T follicular helper cell (primary cell): ENCODE measurements around the gene PLA2G6.
A peak's percentile ranks its signal among the peaks of the same experiment; 100 is the strongest.

ENCODE experiments used
- DNase-seq: peaks from one replicate; pipeline ENCODE4 v3.0.0-alpha.2; 2020; ENCODE audit warnings: low read depth
- total RNA-seq, 2 experiments: gene quantifications; one replicate each; lab custom pipeline; 2026; lab: John Stamatoyannopoulos, UW

The PLA2G6 gene, protein sequence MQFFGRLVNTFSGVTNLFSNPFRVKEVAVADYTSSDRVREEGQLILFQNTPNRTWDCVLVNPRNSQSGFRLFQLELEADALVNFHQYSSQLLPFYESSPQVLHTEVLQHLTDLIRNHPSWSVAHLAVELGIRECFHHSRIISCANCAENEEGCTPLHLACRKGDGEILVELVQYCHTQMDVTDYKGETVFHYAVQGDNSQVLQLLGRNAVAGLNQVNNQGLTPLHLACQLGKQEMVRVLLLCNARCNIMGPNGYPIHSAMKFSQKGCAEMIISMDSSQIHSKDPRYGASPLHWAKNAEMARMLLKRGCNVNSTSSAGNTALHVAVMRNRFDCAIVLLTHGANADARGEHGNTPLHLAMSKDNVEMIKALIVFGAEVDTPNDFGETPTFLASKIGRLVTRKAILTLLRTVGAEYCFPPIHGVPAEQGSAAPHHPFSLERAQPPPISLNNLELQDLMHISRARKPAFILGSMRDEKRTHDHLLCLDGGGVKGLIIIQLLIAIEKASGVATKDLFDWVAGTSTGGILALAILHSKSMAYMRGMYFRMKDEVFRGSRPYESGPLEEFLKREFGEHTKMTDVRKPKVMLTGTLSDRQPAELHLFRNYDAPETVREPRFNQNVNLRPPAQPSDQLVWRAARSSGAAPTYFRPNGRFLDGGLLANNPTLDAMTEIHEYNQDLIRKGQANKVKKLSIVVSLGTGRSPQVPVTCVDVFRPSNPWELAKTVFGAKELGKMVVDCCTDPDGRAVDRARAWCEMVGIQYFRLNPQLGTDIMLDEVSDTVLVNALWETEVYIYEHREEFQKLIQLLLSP
- total RNA-seq = 21.9 to 63.3 reads per million in 2 experiments

DNA sequence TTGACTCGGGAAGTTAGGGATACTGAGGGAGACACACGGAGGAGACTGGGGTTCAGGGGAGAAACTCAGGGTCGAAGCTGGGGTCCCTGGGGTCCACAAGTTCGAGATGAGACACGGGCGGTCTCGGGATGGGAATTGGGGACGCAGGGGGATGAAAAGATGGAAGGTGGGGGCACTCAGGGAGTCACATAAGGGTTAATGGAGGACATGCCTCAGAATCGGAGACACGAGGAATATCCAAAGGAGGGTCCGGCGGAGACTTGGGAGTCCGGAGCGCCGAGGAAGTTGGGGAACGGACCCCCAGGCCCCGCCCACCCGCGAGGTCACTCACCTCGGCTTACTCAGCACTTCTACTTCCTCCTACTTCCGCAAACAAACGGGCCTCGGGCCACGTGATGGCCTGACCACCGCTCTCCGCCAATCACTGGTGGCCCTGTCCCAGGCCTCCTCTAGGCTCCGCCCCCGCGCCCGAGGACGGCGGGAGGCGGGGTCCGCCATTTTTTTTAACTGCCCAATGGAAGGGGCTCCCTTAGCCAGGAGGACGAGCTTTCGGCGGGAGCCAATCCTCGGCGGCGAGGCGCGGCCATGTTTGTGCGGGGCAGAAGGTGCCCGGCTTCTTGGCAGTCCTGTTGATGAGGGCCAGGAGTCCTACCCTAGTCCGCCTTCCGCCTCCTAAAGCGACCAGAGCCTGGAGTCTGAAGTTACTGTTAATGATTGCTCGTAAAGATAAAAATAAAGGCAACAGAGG, at the start of gene PLA2G6:
Gene PLA2G6 (minus strand): TSS at position 378 of the 748 bp plus-strand sequence. CDS start 12,404 bp downstream, outside the sequence.
- DNase-seq = peak; percentile 88

DNA sequence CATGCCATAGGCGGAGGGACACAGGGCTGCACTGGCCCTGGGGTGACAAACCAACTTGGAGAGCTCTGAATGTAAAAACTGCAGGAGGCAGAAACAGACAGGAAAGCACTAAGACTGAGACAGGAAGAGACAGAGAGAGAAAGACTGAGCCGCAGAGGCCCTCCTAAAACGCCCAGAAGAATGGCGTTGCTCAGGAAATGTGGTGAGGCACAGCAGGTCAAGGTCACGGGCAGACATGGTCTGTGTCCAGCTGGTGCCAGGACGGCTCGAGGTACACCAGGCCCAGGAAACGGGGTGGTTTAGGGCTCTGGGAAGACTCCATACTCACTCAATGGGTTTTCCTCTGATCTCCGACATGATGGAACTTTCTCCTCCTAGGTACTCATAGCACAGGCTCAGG, 49.3 kb upstream of the PLA2G6 start:
- DNase-seq = no peak

GRCh38 chr22:38230108-38230825, 48.6 kb upstream of the PLA2G6 start:
- peak; percentile 17 for DNase-seq

GRCh38 chr22:38228873-38229740, 47.5 kb upstream of the PLA2G6 start:
- DNase-seq = no peak

- no peak for DNase-seq
Observed at GRCh38 chr22:38228326-38228872, 46.8 kb upstream of the PLA2G6 start.

GRCh38 chr22:38226853-38227649, 45.4 kb upstream of the PLA2G6 start:
- no peak for DNase-seq

DNA sequence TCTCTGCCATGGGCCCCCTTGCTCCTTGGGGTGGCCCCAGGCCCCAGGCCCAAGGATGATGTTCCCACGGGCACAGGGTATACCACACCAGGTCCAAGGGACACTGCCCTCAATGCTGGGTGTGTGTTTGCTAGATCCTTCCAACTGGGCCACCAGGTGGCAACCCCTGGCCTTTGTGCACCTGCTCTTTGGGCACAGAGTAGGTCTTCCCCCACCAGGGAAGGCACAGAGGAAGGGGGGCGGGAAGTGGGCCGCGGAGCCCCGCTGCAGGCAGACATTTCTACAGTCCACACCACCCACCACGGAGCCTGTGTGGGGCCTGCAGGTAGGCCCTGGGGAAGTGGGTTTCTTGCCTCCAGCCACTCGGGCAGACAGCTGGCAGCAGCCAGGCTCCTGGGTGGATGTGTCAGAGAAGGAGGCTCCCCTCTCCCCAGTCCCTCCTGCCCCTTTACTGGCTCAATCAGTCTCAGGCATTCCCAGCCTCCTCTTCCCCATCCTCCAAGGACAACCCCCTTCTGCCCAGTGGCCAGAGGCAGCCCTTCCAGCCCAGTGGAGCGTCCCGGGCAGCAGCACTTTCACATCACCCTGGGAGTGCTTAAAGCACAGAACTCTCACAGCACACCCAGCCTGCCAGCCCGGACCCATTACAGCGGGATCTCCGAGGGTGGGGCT, 41.8 kb upstream of the PLA2G6 start:
- no peak for DNase-seq

DNA sequence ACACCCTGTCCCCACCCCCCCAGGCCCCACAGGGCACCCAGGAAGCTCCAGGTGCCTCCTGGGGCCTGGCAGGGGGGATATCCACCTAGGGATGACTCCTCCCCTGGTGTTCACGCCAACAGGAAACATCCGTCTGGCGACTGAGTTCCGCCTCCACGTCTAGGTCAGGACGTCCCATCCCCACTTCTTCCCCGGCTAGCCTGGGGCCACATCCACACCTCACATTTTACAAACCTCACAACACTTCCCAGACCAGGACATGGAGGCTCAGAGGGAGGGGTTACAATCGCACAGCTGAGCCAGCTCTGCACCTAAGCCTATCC, 41.1 kb upstream of the PLA2G6 start:
- DNase-seq = no peak

GRCh38 chr22:38221908-38222796, 40.5 kb upstream of the PLA2G6 start:
- DNase-seq = no peak

- DNase-seq = no peak
Observed at GRCh38 chr22:38221407-38221806, 39.8 kb upstream of the PLA2G6 start.

GRCh38 chr22:38220653-38221386, 39.2 kb upstream of the PLA2G6 start:
- no peak for DNase-seq

DNA sequence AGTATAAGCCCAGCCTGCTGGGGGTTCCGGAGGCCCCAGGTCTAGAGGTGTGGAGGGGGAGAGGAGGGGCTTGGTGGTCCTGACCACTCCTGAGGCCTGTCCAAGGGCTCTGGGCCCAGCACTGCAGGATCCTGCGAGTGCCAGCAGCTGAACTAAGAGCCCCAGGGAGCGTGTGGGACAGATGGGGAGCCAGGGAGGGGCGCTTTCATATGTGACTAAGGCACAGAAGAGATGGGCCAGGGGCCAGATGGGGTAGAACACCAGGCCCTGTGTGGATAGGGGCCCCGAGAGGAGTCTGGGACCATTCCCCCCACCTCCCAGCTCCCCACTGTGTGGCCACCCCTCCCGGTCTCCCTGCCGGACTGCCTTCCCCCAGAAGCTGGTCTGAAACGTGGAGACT, 38.5 kb upstream of the PLA2G6 start:
- no peak for DNase-seq

DNA sequence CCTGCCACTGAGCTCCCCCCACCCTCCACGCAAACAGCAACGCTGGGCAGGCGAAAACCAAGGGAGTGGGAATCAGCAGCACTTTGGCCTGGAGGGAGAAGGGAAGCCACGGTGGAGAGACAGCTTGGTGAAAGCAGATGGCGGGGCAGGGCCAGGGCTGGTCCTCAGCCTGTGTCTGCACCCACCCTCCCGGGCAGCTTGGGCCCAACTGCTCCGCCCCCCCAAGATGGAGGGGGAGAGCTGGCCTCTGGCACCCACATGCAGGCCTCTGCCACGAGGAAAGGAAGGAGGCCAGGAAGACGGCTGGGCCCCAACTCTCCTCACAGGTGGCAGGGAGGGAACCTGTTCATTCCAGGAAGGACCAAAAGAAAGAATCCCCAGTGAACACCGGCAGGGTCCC, 38.0 kb upstream of the PLA2G6 start:
- DNase-seq = no peak

GRCh38 chr22:38218661-38219622, 37.3 kb upstream of the PLA2G6 start:
- DNase-seq = peak; percentile 16

GRCh38 chr22:38215156-38216038, 33.8 kb upstream of the PLA2G6 start:
- no peak for DNase-seq
